HL-60 (cell line): ENCODE measurements around the gene GSTT2B.
A peak's percentile ranks its signal among the peaks of the same experiment; 100 is the strongest.

Source experiments
- DNase-seq, 2 experiments: peaks; one replicate each; pipeline ENCODE4 v3.0.0-alpha.2; 2010 to 2020; ENCODE audit warnings: low read depth in 1 of 2, low spot score in 1 of 2
- H3K27ac ChIP-seq: fragments of 250-450 bp; sonication (Bioruptor Pico); replicated peaks from 2 replicates; pipeline ENCODE4 v1.5.1; 2020; ENCODE audit warnings: mild to moderate bottlenecking, moderate library complexity
- H3K27me3 ChIP-seq: fragments of 250-450 bp; sonication (Bioruptor Pico); 2 replicates; pipeline ENCODE4 v1.5.1; 2021; ENCODE audit warnings: mild to moderate bottlenecking, moderate library complexity; ENCODE audit not compliant: insufficient read depth, poor library complexity, severe bottlenecking
- H3K4me3 ChIP-seq: replicated peaks from 2 replicates; pipeline ENCODE4 v1.5.1; 2011; ENCODE audit warnings: mild to moderate bottlenecking, control low read depth, low read length; ENCODE audit not compliant: insufficient read depth
- GABPA ChIP-seq: IDR thresholded peaks from 2 replicates; pipeline ENCODE4 v1.6.1; 2012; ENCODE audit warnings: low read depth
- POLR2AphosphoS5 ChIP-seq: IDR thresholded peaks from 2 replicates; pipeline ENCODE4 v1.6.1; 2012; ENCODE audit warnings: low read depth
- SPI1 ChIP-seq: IDR thresholded peaks from 2 replicates; pipeline ENCODE4 v1.6.1; 2012; ENCODE audit warnings: low read depth, mild to moderate bottlenecking, borderline replicate concordance
- TF ChIP-seq, protein P1 (sequence below): IDR thresholded peaks from 2 replicates; pipeline ENCODE4 v1.6.1; 2012; ENCODE audit warnings: low read depth; ENCODE audit not compliant: insufficient replicate concordance
- TF ChIP-seq, protein P2 (sequence below): IDR thresholded peaks from one replicate; pipeline ENCODE4 v1.5.1; 2011; ENCODE audit warnings: low read length, control low read depth, inconsistent platforms; ENCODE audit not compliant: insufficient read depth

Gene GSTT2B

DNA sequence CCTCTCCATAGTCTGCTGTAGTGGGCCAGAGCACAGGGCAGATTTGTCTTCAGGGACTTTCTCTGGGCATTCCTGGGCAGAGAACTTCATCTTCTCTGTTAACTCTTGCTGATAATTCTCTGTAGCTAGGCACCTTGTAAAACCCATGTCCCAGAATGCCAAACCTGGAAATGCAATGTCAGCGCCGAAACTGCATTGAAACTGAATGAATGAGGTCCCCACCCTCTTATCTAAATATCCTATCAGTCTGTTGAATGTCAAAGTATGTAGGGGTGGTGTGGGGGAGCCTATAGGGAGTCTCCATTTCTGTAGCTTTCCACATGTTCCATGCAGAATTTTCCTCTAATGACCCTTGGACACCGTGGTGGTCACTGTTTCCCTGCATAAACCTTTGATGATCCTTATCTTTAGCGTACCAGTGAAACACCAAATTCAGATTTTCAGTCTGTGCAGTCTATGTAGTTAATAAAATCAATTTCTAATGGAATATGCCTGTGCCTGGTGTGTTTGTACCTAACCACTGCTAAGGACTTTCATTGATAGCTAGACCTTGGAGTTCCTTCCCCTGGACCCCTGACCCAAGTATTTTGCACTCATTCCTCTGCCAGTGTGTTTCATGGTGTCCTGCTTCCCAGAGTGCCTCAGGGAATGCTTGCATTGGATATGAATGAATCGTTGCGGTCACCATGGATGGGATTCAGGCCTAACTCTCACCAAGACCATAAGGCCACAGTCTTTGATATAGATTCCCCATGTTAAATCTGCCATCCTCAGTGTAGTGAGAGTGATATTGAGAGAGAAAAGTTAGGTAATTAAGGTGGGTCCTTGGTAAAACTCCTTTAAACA is 47.6 kb upstream of the GSTT2B start:
- no peak for TF ChIP-seq POLR2AphosphoS5
- no peak for TF ChIP-seq GABPA
- TF ChIP-seq, protein P1, sequence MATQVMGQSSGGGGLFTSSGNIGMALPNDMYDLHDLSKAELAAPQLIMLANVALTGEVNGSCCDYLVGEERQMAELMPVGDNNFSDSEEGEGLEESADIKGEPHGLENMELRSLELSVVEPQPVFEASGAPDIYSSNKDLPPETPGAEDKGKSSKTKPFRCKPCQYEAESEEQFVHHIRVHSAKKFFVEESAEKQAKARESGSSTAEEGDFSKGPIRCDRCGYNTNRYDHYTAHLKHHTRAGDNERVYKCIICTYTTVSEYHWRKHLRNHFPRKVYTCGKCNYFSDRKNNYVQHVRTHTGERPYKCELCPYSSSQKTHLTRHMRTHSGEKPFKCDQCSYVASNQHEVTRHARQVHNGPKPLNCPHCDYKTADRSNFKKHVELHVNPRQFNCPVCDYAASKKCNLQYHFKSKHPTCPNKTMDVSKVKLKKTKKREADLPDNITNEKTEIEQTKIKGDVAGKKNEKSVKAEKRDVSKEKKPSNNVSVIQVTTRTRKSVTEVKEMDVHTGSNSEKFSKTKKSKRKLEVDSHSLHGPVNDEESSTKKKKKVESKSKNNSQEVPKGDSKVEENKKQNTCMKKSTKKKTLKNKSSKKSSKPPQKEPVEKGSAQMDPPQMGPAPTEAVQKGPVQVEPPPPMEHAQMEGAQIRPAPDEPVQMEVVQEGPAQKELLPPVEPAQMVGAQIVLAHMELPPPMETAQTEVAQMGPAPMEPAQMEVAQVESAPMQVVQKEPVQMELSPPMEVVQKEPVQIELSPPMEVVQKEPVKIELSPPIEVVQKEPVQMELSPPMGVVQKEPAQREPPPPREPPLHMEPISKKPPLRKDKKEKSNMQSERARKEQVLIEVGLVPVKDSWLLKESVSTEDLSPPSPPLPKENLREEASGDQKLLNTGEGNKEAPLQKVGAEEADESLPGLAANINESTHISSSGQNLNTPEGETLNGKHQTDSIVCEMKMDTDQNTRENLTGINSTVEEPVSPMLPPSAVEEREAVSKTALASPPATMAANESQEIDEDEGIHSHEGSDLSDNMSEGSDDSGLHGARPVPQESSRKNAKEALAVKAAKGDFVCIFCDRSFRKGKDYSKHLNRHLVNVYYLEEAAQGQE = no peak
- no peak for TF ChIP-seq SPI1
- TF ChIP-seq, protein P2, sequence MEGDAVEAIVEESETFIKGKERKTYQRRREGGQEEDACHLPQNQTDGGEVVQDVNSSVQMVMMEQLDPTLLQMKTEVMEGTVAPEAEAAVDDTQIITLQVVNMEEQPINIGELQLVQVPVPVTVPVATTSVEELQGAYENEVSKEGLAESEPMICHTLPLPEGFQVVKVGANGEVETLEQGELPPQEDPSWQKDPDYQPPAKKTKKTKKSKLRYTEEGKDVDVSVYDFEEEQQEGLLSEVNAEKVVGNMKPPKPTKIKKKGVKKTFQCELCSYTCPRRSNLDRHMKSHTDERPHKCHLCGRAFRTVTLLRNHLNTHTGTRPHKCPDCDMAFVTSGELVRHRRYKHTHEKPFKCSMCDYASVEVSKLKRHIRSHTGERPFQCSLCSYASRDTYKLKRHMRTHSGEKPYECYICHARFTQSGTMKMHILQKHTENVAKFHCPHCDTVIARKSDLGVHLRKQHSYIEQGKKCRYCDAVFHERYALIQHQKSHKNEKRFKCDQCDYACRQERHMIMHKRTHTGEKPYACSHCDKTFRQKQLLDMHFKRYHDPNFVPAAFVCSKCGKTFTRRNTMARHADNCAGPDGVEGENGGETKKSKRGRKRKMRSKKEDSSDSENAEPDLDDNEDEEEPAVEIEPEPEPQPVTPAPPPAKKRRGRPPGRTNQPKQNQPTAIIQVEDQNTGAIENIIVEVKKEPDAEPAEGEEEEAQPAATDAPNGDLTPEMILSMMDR = no peak
- no peak overlapping the region for H3K4me3 ChIP-seq
- H3K27me3 ChIP-seq = no peaks in the 10 kb centered on the region
- DNase-seq = no peak
- no peak overlapping the region for H3K27ac ChIP-seq

DNA sequence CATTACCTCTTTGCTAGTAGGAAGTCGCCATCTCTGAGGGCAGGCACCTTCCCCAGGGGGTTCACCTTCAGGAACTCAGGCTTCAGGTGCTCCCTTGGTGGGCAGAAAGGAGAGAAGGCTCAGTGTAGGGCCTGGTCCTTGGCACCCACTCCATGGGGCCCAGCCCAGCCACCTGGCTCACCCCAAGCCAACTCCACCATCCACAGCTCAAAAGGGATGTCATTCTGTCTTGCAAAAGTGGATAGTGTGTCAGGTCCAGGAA is 47.0 kb upstream of the GSTT2B start:
- no peak overlapping the region for H3K27ac ChIP-seq
- H3K4me3 ChIP-seq = no peak overlapping the region
- no peak for DNase-seq
- H3K27me3 ChIP-seq = no peaks in the 10 kb centered on the region
- TF ChIP-seq, protein P2 = no peak
- TF ChIP-seq SPI1 = no peak
- TF ChIP-seq, protein P1 = no peak
- TF ChIP-seq POLR2AphosphoS5 = no peak
- no peak for TF ChIP-seq GABPA

DNA sequence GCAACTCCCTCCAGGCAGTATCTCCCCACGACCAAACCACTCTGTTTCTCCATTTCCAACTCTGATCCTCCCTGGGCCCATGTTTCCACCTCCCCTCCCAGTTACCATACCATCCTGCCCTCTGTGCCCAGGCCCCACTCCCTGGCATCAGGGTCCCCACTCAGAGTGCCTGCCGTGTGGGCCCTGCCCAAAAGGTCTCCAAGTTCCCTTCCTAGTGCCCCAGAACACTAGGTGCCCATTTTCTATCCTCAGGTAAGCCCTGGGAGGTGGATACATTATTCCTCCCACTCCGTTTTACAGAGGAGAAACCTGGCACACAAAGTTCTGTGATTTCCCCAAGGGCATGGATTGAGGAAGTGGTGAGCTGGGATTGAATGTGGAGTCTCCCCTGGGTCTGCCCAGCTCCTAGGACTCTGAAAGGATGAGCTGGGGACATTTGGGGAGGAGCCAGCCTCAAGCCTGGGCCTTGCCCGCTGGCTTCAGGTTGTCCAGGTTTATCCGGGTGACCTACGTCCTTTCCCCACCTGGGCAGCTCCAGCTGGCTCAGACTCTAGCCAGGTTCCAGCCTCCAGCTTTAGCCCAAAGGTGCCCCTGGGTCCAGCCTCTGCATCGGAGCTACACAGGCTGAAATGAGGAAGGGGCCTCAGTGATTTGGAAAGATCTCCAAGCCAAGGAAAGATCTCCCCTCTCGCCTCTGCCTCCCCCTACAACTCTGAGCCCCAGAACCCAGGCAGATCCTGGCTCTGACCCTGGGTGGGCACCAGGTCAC is 46.4 kb upstream of the GSTT2B start:
- TF ChIP-seq, protein P1 = no peak
- no peak for TF ChIP-seq GABPA
- peak; percentile 58; the same call in 1 of the 2 replicates for TF ChIP-seq SPI1
- TF ChIP-seq, protein P2 = no peak
- TF ChIP-seq POLR2AphosphoS5 = no peak
- DNase-seq = no peak
- Histone ChIP-seq H3K27ac (no peak overlapping the region), H3K4me3 (no peak overlapping the region), H3K27me3 (no peaks in the 10 kb centered on the region)
